GM12878 (cell line): ENCODE measurements around the gene UAP1L1.

Experiments
- BHLHE40 ChIP-seq, 2 experiments: fragments of 450-650 bp in 1 of 2; IDR thresholded peaks; 2 replicates each; pipeline ENCODE4 v1.6.1; 2011 to 2017; ENCODE audit warnings: low read depth in 2 of 2, borderline replicate concordance in 1 of 2, improper control_type of control experiment in 1 of 2, low read length in 1 of 2, mild to moderate bottlenecking in 1 of 2
- CEBPB ChIP-seq, 2 experiments: fragments of 150-350 bp in 1 of 2; IDR thresholded peaks; 2 replicates each; pipeline ENCODE4 v1.6.1; 2012 to 2014; ENCODE audit warnings: low read depth in 2 of 2, low read length in 2 of 2, borderline replicate concordance in 1 of 2, inconsistent platforms in 1 of 2
- EED ChIP-seq: sonication (generic); IDR thresholded peaks from 2 replicates; pipeline ENCODE4 v1.6.1; 2016; ENCODE audit warnings: antibody characterized with exemption, low read depth
- EGR1 ChIP-seq, 2 experiments: IDR thresholded peaks; 1 replicate in 1 of 2; 2 replicates in 1 of 2; pipeline ENCODE4 v1.6.1; 2011 to 2012; ENCODE audit warnings: low read depth in 2 of 2, low read length in 2 of 2, borderline replicate concordance in 1 of 2, mild to moderate bottlenecking in 1 of 2, moderate library complexity in 1 of 2
- EP300 ChIP-seq, 2 experiments: fragments of 150-350 bp in 1 of 2; IDR thresholded peaks; 2 replicates each; pipeline ENCODE4 v1.6.1; 2011 to 2012; ENCODE audit warnings: low read depth in 2 of 2, low read length in 2 of 2, borderline replicate concordance in 1 of 2, improper control_type of control experiment in 1 of 2, inconsistent platforms in 1 of 2; ENCODE audit not compliant: control insufficient read depth in 1 of 2
- EZH2 ChIP-seq: IDR thresholded peaks from 2 replicates; pipeline ENCODE4 v1.6.1; 2012; ENCODE audit warnings: low read depth, mild to moderate bottlenecking, control low read depth, inconsistent platforms, low read length, borderline replicate concordance; ENCODE audit not compliant: control insufficient read depth
- IKZF1 ChIP-seq: fragments of 450-650 bp; conservative IDR thresholded peaks from 2 replicates; pipeline ENCODE4 v1.6.1; 2017; ENCODE audit warnings: antibody characterized with exemption, mild to moderate bottlenecking
- MYC ChIP-seq: IDR thresholded peaks from 2 replicates; pipeline ENCODE4 v1.6.1; 2011; ENCODE audit warnings: mild to moderate bottlenecking, low read length, moderate library complexity, inconsistent platforms; ENCODE audit not compliant: insufficient read depth, insufficient replicate concordance, insufficient read length, severe bottlenecking
- NFYB ChIP-seq: IDR thresholded peaks from 2 replicates; pipeline ENCODE4 v1.6.1; 2011; ENCODE audit warnings: low read depth, mild to moderate bottlenecking, low read length, improper control_type of control experiment, moderate library complexity; ENCODE audit not compliant: insufficient read depth
- POLR2AphosphoS5 ChIP-seq: IDR thresholded peaks from 2 replicates; pipeline ENCODE4 v1.6.1; 2011; ENCODE audit warnings: mild to moderate bottlenecking, low read length, inconsistent platforms
- YY1 ChIP-seq: IDR thresholded peaks from 2 replicates; pipeline ENCODE4 v1.6.1; 2011; ENCODE audit warnings: low read depth, mild to moderate bottlenecking, low read length
- ZZZ3 ChIP-seq: IDR thresholded peaks from 2 replicates; pipeline ENCODE4 v1.6.1; 2011; ENCODE audit warnings: low read depth; ENCODE audit not compliant: control insufficient read depth, insufficient read length
- TF ChIP-seq, protein P1 (sequence below), 3 experiments: IDR thresholded peaks in 2 of 3; conservative IDR thresholded peaks in 1 of 3; 2 replicates each; pipeline ENCODE4 v1.5.1; 2011; ENCODE audit warnings: low read depth in 3 of 3, low read length in 3 of 3, mild to moderate bottlenecking in 3 of 3, control low read depth in 2 of 3, moderate library complexity in 2 of 3, inconsistent platforms in 1 of 3, mixed read lengths in 1 of 3; ENCODE audit not compliant: control insufficient read depth in 2 of 3, insufficient read depth in 1 of 3; ENCODE audit errors: extremely low read depth in 1 of 3
- TF ChIP-seq, protein P2 (sequence below): IDR thresholded peaks from 2 replicates; pipeline ENCODE4 v1.6.1; 2012; ENCODE audit warnings: mild to moderate bottlenecking, low read depth, low read length

DNA sequence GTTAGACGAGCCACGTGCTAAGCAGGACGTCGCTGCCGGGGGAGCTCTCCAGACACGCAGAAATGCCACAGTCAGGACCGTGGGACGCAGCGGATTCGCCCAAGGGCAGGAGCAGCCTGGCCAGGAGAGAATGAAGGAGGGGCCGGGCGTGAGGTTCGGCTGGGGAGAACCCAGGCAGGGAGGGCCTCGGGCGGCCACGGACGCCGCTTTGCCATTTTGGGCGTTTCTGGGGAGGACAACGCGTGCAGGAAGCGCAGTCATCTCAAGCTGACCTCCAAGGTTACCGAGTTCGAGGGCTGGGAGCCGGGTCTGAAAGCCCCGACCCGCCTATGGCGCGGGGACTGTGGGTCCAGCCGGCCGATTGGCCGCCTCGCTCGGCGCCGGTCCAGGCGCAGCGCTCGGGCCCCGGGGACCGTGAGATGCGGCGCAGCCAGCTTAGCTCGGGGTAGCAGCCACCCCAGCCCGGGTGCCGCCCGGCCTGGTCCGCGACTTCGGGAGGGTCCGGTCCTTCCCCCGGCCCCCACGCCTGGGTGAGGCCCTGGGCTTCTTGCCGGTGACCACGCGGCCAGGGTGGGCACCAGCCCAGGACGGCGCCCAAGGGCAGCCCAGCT lies 8.7 kb downstream of the UAP1L1 start:
- TF ChIP-seq EP300 (IDR thresholded peaks at IDR 0.05; ENCODE audit: borderline replicate concordance in 1 of 2, control insufficient read depth in 1 of 2, low read depth in 2 of 2, low read length in 2 of 2) (no peak), MYC (peak; percentile 16), EGR1 (IDR thresholded peaks at IDR 0.05; ENCODE audit: borderline replicate concordance in 1 of 2, low read depth in 2 of 2, low read length in 2 of 2) (no peak), BHLHE40 (IDR thresholded peaks at IDR 0.05; ENCODE audit: borderline replicate concordance in 1 of 2, low read depth in 2 of 2, low read length in 1 of 2) (no peak), POLR2AphosphoS5 (no peak; the same call in 1 of the 2 replicates), ZZZ3 (no peak), YY1 (no peak), EED (no peak), EZH2 (no peak), CEBPB (IDR thresholded peaks at IDR 0.05; ENCODE audit: borderline replicate concordance in 1 of 2, low read depth in 2 of 2, low read length in 2 of 2) (no peak), NFYB (no peak), IKZF1 (no peak)
- TF ChIP-seq, protein P1, sequence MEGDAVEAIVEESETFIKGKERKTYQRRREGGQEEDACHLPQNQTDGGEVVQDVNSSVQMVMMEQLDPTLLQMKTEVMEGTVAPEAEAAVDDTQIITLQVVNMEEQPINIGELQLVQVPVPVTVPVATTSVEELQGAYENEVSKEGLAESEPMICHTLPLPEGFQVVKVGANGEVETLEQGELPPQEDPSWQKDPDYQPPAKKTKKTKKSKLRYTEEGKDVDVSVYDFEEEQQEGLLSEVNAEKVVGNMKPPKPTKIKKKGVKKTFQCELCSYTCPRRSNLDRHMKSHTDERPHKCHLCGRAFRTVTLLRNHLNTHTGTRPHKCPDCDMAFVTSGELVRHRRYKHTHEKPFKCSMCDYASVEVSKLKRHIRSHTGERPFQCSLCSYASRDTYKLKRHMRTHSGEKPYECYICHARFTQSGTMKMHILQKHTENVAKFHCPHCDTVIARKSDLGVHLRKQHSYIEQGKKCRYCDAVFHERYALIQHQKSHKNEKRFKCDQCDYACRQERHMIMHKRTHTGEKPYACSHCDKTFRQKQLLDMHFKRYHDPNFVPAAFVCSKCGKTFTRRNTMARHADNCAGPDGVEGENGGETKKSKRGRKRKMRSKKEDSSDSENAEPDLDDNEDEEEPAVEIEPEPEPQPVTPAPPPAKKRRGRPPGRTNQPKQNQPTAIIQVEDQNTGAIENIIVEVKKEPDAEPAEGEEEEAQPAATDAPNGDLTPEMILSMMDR (IDR thresholded peaks at IDR 0.05 in 2 of 3, conservative IDR thresholded peaks at IDR 0.05 in 1 of 3; ENCODE audit: control insufficient read depth in 2 of 3, extremely low read depth in 1 of 3, insufficient read depth in 1 of 3, low read depth in 3 of 3, low read length in 3 of 3), result no peak
- TF ChIP-seq, protein P2, sequence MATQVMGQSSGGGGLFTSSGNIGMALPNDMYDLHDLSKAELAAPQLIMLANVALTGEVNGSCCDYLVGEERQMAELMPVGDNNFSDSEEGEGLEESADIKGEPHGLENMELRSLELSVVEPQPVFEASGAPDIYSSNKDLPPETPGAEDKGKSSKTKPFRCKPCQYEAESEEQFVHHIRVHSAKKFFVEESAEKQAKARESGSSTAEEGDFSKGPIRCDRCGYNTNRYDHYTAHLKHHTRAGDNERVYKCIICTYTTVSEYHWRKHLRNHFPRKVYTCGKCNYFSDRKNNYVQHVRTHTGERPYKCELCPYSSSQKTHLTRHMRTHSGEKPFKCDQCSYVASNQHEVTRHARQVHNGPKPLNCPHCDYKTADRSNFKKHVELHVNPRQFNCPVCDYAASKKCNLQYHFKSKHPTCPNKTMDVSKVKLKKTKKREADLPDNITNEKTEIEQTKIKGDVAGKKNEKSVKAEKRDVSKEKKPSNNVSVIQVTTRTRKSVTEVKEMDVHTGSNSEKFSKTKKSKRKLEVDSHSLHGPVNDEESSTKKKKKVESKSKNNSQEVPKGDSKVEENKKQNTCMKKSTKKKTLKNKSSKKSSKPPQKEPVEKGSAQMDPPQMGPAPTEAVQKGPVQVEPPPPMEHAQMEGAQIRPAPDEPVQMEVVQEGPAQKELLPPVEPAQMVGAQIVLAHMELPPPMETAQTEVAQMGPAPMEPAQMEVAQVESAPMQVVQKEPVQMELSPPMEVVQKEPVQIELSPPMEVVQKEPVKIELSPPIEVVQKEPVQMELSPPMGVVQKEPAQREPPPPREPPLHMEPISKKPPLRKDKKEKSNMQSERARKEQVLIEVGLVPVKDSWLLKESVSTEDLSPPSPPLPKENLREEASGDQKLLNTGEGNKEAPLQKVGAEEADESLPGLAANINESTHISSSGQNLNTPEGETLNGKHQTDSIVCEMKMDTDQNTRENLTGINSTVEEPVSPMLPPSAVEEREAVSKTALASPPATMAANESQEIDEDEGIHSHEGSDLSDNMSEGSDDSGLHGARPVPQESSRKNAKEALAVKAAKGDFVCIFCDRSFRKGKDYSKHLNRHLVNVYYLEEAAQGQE, result no peak
